ENCODE data around the gene RALBP1.

Gene RALBP1

GRCh38 chr18:9557250-9557943 is 82.1 kb downstream of the RALBP1 start:
- no peaks in the 10 kb centered on the region for H3K4me1 ChIP-seq (ENCODE audit: control insufficient read depth, insufficient read depth, low read length)
- no peak for DNase-seq (ENCODE audit: low read depth)
- H3K36me3 ChIP-seq (ENCODE audit: control insufficient read depth, insufficient read depth, low read length, severe bottlenecking): peaks cover 89% of the 10 kb centered on the region

DNA sequence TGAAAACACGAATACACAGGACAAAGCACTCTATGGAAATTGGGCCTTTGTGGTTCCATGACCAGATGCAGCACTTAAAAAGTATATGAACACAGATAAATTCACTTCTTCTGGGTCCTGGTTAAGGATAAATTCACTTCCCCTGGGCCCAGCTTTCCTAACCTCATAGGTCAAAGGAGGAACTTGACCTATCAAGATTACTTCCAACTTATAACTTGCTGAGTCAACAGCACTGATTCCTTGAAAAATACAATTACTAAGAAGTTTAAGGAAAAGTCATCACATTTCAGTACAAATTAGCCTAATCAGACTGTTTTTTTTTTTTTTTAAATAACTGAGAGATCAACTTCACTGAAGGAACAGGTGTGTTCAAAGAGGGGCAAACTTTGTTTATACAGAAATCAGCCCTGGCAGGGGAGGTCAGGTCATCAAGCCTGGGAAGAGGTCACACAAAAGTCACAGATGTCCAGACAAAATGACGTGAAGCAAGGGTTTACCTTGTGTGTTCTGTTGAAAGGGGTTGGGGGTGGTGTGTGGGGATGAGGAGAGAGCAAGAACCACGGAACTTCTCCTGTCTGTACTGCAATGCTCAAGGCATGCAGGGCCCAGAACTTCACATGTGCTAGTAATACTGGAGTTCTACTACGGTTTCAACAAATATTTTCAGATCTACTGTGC is 83.2 kb downstream of the RALBP1 start:
- Histone ChIP-seq H3K9me3 (ENCODE audit: control insufficient read depth, low read length) (no peaks in the 10 kb centered on the region), H3K9ac (ENCODE audit: low read length) (no peak overlapping the region), H3K36me3 (ENCODE audit: control insufficient read depth, insufficient read depth, low read length, severe bottlenecking) (peaks cover 89% of the 10 kb centered on the region), H3K27me3 (replicated peaks; ENCODE audit: control insufficient read depth, insufficient read depth, low read length) (no peaks in the 10 kb centered on the region), H3K4me3 (ENCODE audit: low read length) (no peak overlapping the region), H3K4me1 (ENCODE audit: control insufficient read depth, insufficient read depth, low read length) (no peaks in the 10 kb centered on the region)
- no peak for DNase-seq (ENCODE audit: low read depth)

More at GRCh38 chr18:9557250-9557943, 82.1 kb downstream of the RALBP1 start:
- Histone ChIP-seq H3K9me3 (ENCODE audit: control insufficient read depth, low read length) (no peaks in the 10 kb centered on the region), H3K4me3 (ENCODE audit: low read length) (no peak overlapping the region), H3K27me3 (replicated peaks; ENCODE audit: control insufficient read depth, insufficient read depth, low read length) (no peaks in the 10 kb centered on the region), H3K9ac (ENCODE audit: low read length) (no peak overlapping the region)

DNA sequence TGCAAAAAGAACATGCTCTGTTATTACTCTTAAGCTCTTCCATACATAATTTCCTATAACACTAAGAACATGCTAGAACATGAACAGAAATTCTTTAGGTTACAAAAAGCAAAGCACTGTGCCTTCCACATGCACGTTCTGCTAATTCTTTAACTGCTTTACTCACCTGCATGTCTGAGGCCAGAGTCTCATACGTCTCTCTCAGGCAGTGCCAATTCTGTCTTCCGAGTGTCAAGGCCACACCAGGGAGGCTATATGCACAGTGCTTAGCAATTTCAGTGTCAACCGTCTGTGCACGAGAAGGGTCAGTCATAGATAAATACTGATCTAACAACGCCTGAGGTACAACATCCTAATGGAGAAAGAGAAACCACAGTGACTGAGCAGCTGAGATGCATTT is 83.9 kb downstream of the RALBP1 start:
- H3K36me3 ChIP-seq (ENCODE audit: control insufficient read depth, insufficient read depth, low read length, severe bottlenecking): peaks cover 90% of the 10 kb centered on the region
- H3K9ac ChIP-seq (ENCODE audit: low read length): no peak overlapping the region
- no peak overlapping the region for H3K4me3 ChIP-seq (ENCODE audit: low read length)
- peaks cover under 1% of the 10 kb centered on the region for H3K4me1 ChIP-seq (ENCODE audit: control insufficient read depth, insufficient read depth, low read length)
- H3K9me3 ChIP-seq (ENCODE audit: control insufficient read depth, low read length): no peaks in the 10 kb centered on the region
- H3K27me3 ChIP-seq (replicated peaks; ENCODE audit: control insufficient read depth, insufficient read depth, low read length): no peaks in the 10 kb centered on the region
- DNase-seq (ENCODE audit: low read depth): no peak

DNA sequence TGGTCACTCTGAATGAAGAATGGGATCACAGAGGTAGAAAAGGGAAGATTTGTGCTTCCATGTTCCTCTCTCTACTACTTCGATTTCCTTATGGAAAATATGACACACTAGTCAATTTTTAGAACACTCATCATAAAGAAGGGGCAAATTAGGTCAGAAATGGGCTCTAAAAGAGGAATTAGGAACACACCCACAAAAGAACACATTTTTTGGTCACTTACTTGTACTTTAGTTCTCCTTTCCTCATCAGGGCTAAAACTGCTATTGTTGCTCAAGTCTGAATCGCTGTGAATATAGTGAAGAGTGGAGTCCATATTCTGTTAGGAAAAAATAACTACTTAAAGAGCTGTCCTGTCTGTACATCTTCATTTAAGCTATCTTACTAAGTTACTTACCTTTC is 86.4 kb downstream of the RALBP1 start:
- no peaks in the 10 kb centered on the region for H3K27me3 ChIP-seq (replicated peaks; ENCODE audit: control insufficient read depth, insufficient read depth, low read length)
- H3K4me3 ChIP-seq (ENCODE audit: low read length): no peak overlapping the region
- H3K9ac ChIP-seq (ENCODE audit: low read length): no peak overlapping the region
- peaks cover 9% of the 10 kb centered on the region for H3K4me1 ChIP-seq (ENCODE audit: control insufficient read depth, insufficient read depth, low read length)
- H3K36me3 ChIP-seq (ENCODE audit: control insufficient read depth, insufficient read depth, low read length, severe bottlenecking): peaks cover 72% of the 10 kb centered on the region
- H3K9me3 ChIP-seq (ENCODE audit: control insufficient read depth, low read length): no peaks in the 10 kb centered on the region
- DNase-seq (ENCODE audit: low read depth): no peak

DNA sequence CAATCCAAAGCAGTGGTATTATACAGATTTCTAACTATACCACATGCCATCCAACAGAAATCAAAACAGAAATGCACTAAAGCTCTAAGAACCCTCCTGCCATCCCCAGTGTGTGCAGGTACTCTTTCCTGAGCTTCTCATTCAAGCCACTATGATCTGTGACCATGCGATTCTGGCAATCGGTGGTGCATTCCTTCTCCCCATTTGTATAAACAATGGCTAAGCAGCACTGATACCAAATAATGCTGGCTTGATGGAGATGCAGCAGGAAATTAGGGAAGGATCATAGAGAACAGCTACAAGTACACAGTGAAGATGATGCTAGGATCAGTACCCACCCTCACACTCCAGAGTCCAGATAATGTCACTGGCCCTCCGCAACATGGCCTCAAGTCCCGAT is 87.3 kb downstream of the RALBP1 start:
- H3K4me3 ChIP-seq (ENCODE audit: low read length): no peak overlapping the region
- no peaks in the 10 kb centered on the region for H3K27me3 ChIP-seq (replicated peaks; ENCODE audit: control insufficient read depth, insufficient read depth, low read length)
- H3K36me3 ChIP-seq (ENCODE audit: control insufficient read depth, insufficient read depth, low read length, severe bottlenecking): peaks cover 71% of the 10 kb centered on the region
- no peaks in the 10 kb centered on the region for H3K9me3 ChIP-seq (ENCODE audit: control insufficient read depth, low read length)
- H3K9ac ChIP-seq (ENCODE audit: low read length): no peak overlapping the region
- no peak for DNase-seq (ENCODE audit: low read depth)
- H3K4me1 ChIP-seq (ENCODE audit: control insufficient read depth, insufficient read depth, low read length): peaks cover 9% of the 10 kb centered on the region

GRCh38 chr18:9563331-9563730 is 88.0 kb downstream of the RALBP1 start:
- Histone ChIP-seq H3K4me1 (ENCODE audit: control insufficient read depth, insufficient read depth, low read length) (peaks cover 9% of the 10 kb centered on the region), H3K27me3 (replicated peaks; ENCODE audit: control insufficient read depth, insufficient read depth, low read length) (no peaks in the 10 kb centered on the region), H3K36me3 (ENCODE audit: control insufficient read depth, insufficient read depth, low read length, severe bottlenecking) (peaks cover 71% of the 10 kb centered on the region), H3K9me3 (ENCODE audit: control insufficient read depth, low read length) (no peaks in the 10 kb centered on the region), H3K4me3 (ENCODE audit: low read length) (no peak overlapping the region), H3K9ac (ENCODE audit: low read length) (no peak overlapping the region)
- DNase-seq (ENCODE audit: low read depth): no peak

DNA sequence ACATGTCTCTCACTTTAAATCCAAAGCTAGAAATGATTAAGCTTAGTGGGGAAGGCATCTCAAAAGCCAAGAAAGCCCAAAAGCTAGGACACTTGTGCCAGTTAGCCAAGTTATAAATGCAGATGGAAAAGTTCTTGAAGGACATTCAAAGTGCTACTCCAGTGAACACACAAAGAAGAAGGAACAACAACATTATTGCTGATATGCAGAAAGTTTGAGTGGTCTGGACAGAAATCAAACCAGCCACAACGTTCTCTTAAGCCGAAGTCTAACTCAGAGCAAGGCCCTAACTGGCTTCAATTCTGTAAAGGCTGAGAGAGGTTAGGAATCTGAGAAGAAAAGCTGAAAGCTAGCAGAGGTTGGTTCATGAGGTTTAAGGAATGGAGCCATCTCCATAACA is 90.1 kb downstream of the RALBP1 start:
- no peak overlapping the region for H3K9ac ChIP-seq (ENCODE audit: low read length)
- peaks cover 71% of the 10 kb centered on the region for H3K36me3 ChIP-seq (ENCODE audit: control insufficient read depth, insufficient read depth, low read length, severe bottlenecking)
- H3K9me3 ChIP-seq (ENCODE audit: control insufficient read depth, low read length): no peaks in the 10 kb centered on the region
- peaks cover 11% of the 10 kb centered on the region for H3K4me1 ChIP-seq (ENCODE audit: control insufficient read depth, insufficient read depth, low read length)
- H3K4me3 ChIP-seq (ENCODE audit: low read length): no peak overlapping the region
- no peaks in the 10 kb centered on the region for H3K27me3 ChIP-seq (replicated peaks; ENCODE audit: control insufficient read depth, insufficient read depth, low read length)
- DNase-seq (ENCODE audit: low read depth): no peak

GRCh38 chr18:9568186-9568585 is 92.9 kb downstream of the RALBP1 start:
- Histone ChIP-seq H3K27me3 (replicated peaks; ENCODE audit: control insufficient read depth, insufficient read depth, low read length) (no peaks in the 10 kb centered on the region), H3K4me1 (ENCODE audit: control insufficient read depth, insufficient read depth, low read length) (peaks cover 13% of the 10 kb centered on the region), H3K36me3 (ENCODE audit: control insufficient read depth, insufficient read depth, low read length, severe bottlenecking) (peaks cover 74% of the 10 kb centered on the region), H3K9ac (ENCODE audit: low read length) (no peak overlapping the region), H3K9me3 (ENCODE audit: control insufficient read depth, low read length) (no peaks in the 10 kb centered on the region), H3K4me3 (ENCODE audit: low read length) (no peak overlapping the region)
- no peak for DNase-seq (ENCODE audit: low read depth)

DNA sequence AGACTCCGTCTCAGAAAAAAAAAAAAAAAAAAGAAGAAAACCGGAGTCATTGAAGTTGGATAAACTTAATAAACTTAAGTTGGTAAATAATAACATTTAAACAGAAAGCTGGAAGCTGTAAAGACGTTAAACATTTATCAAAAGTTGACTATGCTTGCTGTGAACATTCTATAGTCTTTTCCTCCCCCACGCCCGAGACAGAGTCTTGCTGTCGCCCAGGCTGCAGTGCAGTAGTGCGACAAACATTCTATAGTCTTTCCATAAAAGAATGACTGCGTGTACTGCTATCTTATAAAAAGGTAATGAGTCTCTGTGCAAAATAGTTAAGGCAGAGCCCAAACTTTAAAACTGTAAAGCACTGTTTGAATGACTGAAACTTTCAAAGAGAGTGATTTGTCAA is 93.9 kb downstream of the RALBP1 start:
- no peaks in the 10 kb centered on the region for H3K9me3 ChIP-seq (ENCODE audit: control insufficient read depth, low read length)
- no peak for DNase-seq (ENCODE audit: low read depth)
- H3K36me3 ChIP-seq (ENCODE audit: control insufficient read depth, insufficient read depth, low read length, severe bottlenecking): peaks cover 74% of the 10 kb centered on the region
- H3K27me3 ChIP-seq (replicated peaks; ENCODE audit: control insufficient read depth, insufficient read depth, low read length): no peaks in the 10 kb centered on the region
- H3K4me3 ChIP-seq (ENCODE audit: low read length): no peak overlapping the region
- H3K4me1 ChIP-seq (ENCODE audit: control insufficient read depth, insufficient read depth, low read length): peaks cover 13% of the 10 kb centered on the region
- H3K9ac ChIP-seq (ENCODE audit: low read length): no peak overlapping the region

- no peak overlapping the region for H3K9ac ChIP-seq (ENCODE audit: low read length)
- no peaks in the 10 kb centered on the region for H3K27me3 ChIP-seq (replicated peaks; ENCODE audit: control insufficient read depth, insufficient read depth, low read length)
- no peak for DNase-seq (ENCODE audit: low read depth)
- peaks cover 85% of the 10 kb centered on the region for H3K36me3 ChIP-seq (ENCODE audit: control insufficient read depth, insufficient read depth, low read length, severe bottlenecking)
- H3K4me3 ChIP-seq (ENCODE audit: low read length): no peak overlapping the region
- H3K4me1 ChIP-seq (ENCODE audit: control insufficient read depth, insufficient read depth, low read length): peaks cover 4% of the 10 kb centered on the region
- no peaks in the 10 kb centered on the region for H3K9me3 ChIP-seq (ENCODE audit: control insufficient read depth, low read length)
Measured at GRCh38 chr18:9570255-9570654, 94.9 kb downstream of the RALBP1 start.

GRCh38 chr18:9571546-9571945 is 96.2 kb downstream of the RALBP1 start:
- Histone ChIP-seq H3K27me3 (replicated peaks; ENCODE audit: control insufficient read depth, insufficient read depth, low read length) (no peaks in the 10 kb centered on the region), H3K9ac (ENCODE audit: low read length) (no peak overlapping the region), H3K36me3 (ENCODE audit: control insufficient read depth, insufficient read depth, low read length, severe bottlenecking) (peaks cover 89% of the 10 kb centered on the region), H3K4me3 (ENCODE audit: low read length) (no peak overlapping the region), H3K4me1 (ENCODE audit: control insufficient read depth, insufficient read depth, low read length) (peaks cover 9% of the 10 kb centered on the region), H3K9me3 (ENCODE audit: control insufficient read depth, low read length) (no peaks in the 10 kb centered on the region)
- no peak for DNase-seq (ENCODE audit: low read depth)
